GM12878 (cell line): Measurements from ENCODE around the gene PDXP. TPM values are rescaled to one million over a fixed set of nuclear protein-coding genes. Genes with fewer than 3 reads are reported as not detected.

ENCODE experiments used
- ATAC-seq: fragments of 200-7000 bp; cut with Tn5 transposase; 3 replicates; pipeline ENCODE4 v1.9.1; 2020; ENCODE audit warnings: mild to moderate bottlenecking, moderate library complexity
- BruUV-seq: library from RNA; stranded (reverse); fragments of 400-500 nt; replicated peaks from 2 replicates; lab custom pipeline; 2021; lab: Mats Ljungman, UMichigan
- CTCF ChIA-PET: fragments of 300-600 bp; sonication (Branson Sonifier 250); formaldehyde crosslinking; extraction: SDS; loops from one replicate; lab custom pipeline; 2021; ENCODE audit warnings: inconsistent platforms; lab: Yijun Ruan, JAX
- POLR2A ChIA-PET: fragments of 350-600 bp; formaldehyde crosslinking; extraction: SDS; loops from one replicate; lab custom pipeline; 2021; ENCODE audit warnings: inconsistent platforms; lab: Charles Lee
- RAD21 ChIA-PET: fragments of 300-600 bp; sonication (Branson Sonifier 250); formaldehyde crosslinking; loops from one replicate; lab custom pipeline; 2023; ENCODE audit warnings: antibody characterized with exemption; ENCODE audit not compliant: unreplicated experiment; lab: Charles Lee
- SMC1A ChIA-PET: fragments of 300-600 bp; sonication (Branson Sonifier 250); formaldehyde crosslinking; loops from one replicate; lab custom pipeline; 2023; ENCODE audit not compliant: unreplicated experiment, uncharacterized antibody; lab: Charles Lee
- DNase-seq: peaks from one replicate; pipeline ENCODE4 v3.0.0-alpha.2; 2011; ENCODE audit warnings: low read depth, low spot score
- FAIRE-seq: peaks from 3 replicates; lab custom pipeline; 2011; peaks lifted over from hg19 to GRCh38; lab: Jason Lieb, UNC
- H2AFZ ChIP-seq: 2 replicates; pipeline ENCODE4 v1.6.0; 2011; ENCODE audit warnings: low read depth, low read length, control low read depth; ENCODE audit not compliant: control insufficient read depth
- H3K27ac ChIP-seq: 2 replicates; pipeline ENCODE4 v1.5.1; 2011; ENCODE audit warnings: control low read depth; ENCODE audit not compliant: control insufficient read depth, insufficient read depth
- H3K27me3 ChIP-seq, 2 experiments: replicated peaks in 1 of 2; 2 replicates each; pipeline versions ENCODE4 v1.6.0 to v1.6.1; 2011; ENCODE audit warnings: low read length in 1 of 2; ENCODE audit not compliant: control insufficient read depth in 2 of 2, insufficient read depth in 2 of 2
- H3K36me3 ChIP-seq, 2 experiments: 2 replicates each; pipeline ENCODE4 v1.5.1; 2011; ENCODE audit warnings: low read length in 1 of 2; ENCODE audit not compliant: control insufficient read depth in 2 of 2, insufficient read depth in 2 of 2
- H3K4me1 ChIP-seq: 2 replicates; pipeline ENCODE4 v1.6.1; 2011; ENCODE audit warnings: mild to moderate bottlenecking, low read length, moderate library complexity, mixed read lengths; ENCODE audit not compliant: control insufficient read depth, insufficient read depth
- H3K4me2 ChIP-seq: 2 replicates; pipeline ENCODE4 v1.6.0; 2011; ENCODE audit warnings: control low read depth; ENCODE audit not compliant: control insufficient read depth, insufficient read depth
- H3K4me3 ChIP-seq: fragments of 200-600 bp; sonication (generic); 2 replicates; pipeline ENCODE4 v1.5.1; 2016
- H3K79me2 ChIP-seq: 2 replicates; pipeline ENCODE4 v1.6.0; 2011; ENCODE audit warnings: low read length; ENCODE audit not compliant: control insufficient read depth, insufficient read depth
- H3K9ac ChIP-seq: 2 replicates; pipeline ENCODE4 v1.8.0; 2011; ENCODE audit warnings: low read length, control low read depth, mixed read lengths; ENCODE audit not compliant: control insufficient read depth, insufficient read depth
- H3K9me3 ChIP-seq: replicated peaks from 3 replicates; pipeline ENCODE4 v1.5.1; 2011; ENCODE audit warnings: mild to moderate bottlenecking, low read length; ENCODE audit not compliant: control insufficient read depth, insufficient read depth
- H4K20me1 ChIP-seq: 2 replicates; pipeline ENCODE4 v1.6.0; 2011; ENCODE audit not compliant: control insufficient read depth, insufficient read depth
- BACH1 ChIP-seq: fragments of 450-650 bp; IDR thresholded peaks from 2 replicates; pipeline ENCODE4 v1.6.1; 2017; ENCODE audit warnings: mild to moderate bottlenecking, borderline replicate concordance
- BCL11A ChIP-seq: IDR thresholded peaks from 2 replicates; pipeline ENCODE4 v1.6.1; 2011; ENCODE audit warnings: low read depth, low read length
- BRCA1 ChIP-seq: IDR thresholded peaks from 2 replicates; pipeline ENCODE4 v1.6.1; 2011; ENCODE audit warnings: low read depth, low read length, improper control_type of control experiment
- CREM ChIP-seq: IDR thresholded peaks from 2 replicates; pipeline ENCODE4 v1.6.1; 2014; ENCODE audit warnings: antibody characterized with exemption, low read depth
- HCFC1 ChIP-seq: fragments of 150-350 bp; IDR thresholded peaks from 2 replicates; pipeline ENCODE4 v1.6.1; 2014; ENCODE audit warnings: low read length
- KLF5 ChIP-seq: fragments of 450-650 bp; IDR thresholded peaks from 2 replicates; pipeline ENCODE4 v1.6.1; 2014; ENCODE audit warnings: mild to moderate bottlenecking; ENCODE audit not compliant: partially characterized antibody
- NFYA ChIP-seq: IDR thresholded peaks from 2 replicates; pipeline ENCODE4 v1.6.1; 2011; ENCODE audit warnings: low read depth, mild to moderate bottlenecking, low read length, improper control_type of control experiment, borderline replicate concordance
- RAD51 ChIP-seq: fragments of 450-650 bp; IDR thresholded peaks from 2 replicates; pipeline ENCODE4 v1.6.1; 2016; ENCODE audit warnings: moderate library complexity, mild to moderate bottlenecking, inconsistent platforms
- RB1 ChIP-seq: fragments of 450-650 bp; formaldehyde crosslinking; IDR thresholded peaks from 2 replicates; pipeline ENCODE4 v1.6.1; 2017; ENCODE audit warnings: mild to moderate bottlenecking, borderline replicate concordance
- RCOR1 ChIP-seq: conservative IDR thresholded peaks from 2 replicates; pipeline ENCODE4 v1.6.1; 2012; ENCODE audit warnings: low read depth, low read length, improper control_type of control experiment
- RELA ChIP-seq: fragments of 450-650 bp; IDR thresholded peaks from 2 replicates; pipeline ENCODE4 v1.8.0; 2014; ENCODE audit warnings: borderline replicate concordance; ENCODE audit not compliant: partially characterized antibody
- SMAD5 ChIP-seq: IDR thresholded peaks from 2 replicates; pipeline ENCODE4 v1.6.1; 2016; ENCODE audit warnings: antibody characterized with exemption, low read depth
- SMARCA5 ChIP-seq: fragments of 450-650 bp; IDR thresholded peaks from 2 replicates; pipeline ENCODE4 v1.6.1; 2017; ENCODE audit warnings: mild to moderate bottlenecking
- SREBF2 ChIP-seq: IDR thresholded peaks from 2 replicates; pipeline ENCODE4 v1.6.1; 2012; ENCODE audit warnings: mild to moderate bottlenecking, low read length
- STAT3 ChIP-seq: IDR thresholded peaks from 2 replicates; pipeline ENCODE4 v1.6.1; 2011; ENCODE audit warnings: low read depth, low read length, improper control_type of control experiment
- TBL1XR1 ChIP-seq: IDR thresholded peaks from 2 replicates; pipeline ENCODE4 v1.6.1; 2012; ENCODE audit warnings: low read depth, low read length, improper control_type of control experiment
- ZBED1 ChIP-seq: IDR thresholded peaks from 2 replicates; pipeline ENCODE4 v1.6.1; 2016; ENCODE audit warnings: borderline replicate concordance
- WGBS: methylation state at CpG from one replicate; pipeline ENCODE4 v1.1.6; 2016; ENCODE audit warnings: low lambda C conversion rate; ENCODE audit not compliant: insufficient replicate concordance, insufficient coverage; ENCODE audit errors: missing lambda C conversion rate; 5-methylcytosine and 5-hydroxymethylcytosine counted together
- in situ Hi-C: fragments of 300-500 bp; cut with MboI; formaldehyde crosslinking; loops from 9 replicates; pipeline ENCODE4 v1.14.3; 2018; ENCODE audit warnings: mixed read lengths
- intact Hi-C: fragments of 100-400 bp; cut with micrococcal nuclease; formaldehyde crosslinking; loops from one replicate; pipeline ENCODE4 v1.14.2; 2022; ENCODE audit not compliant: unreplicated experiment
- polyA plus RNA-seq, 11 experiments: library from polyadenylated mRNA; depleted of rRNA in 4 of 11; unstranded in 6 of 11; stranded (reverse) in 5 of 11; fragments of >200 nt; fragmentation: Nextera tagmentation in 4 of 11; fragmentation: Illumina TruSeq in 1 of 11; extraction: Ambion mirVana in 4 of 11; extraction: Trizol in 1 of 11; gene quantifications; 1 replicate in 1 of 11; 2 replicates in 10 of 11; pipeline versions ENCODE4 v1.2.1 to v1.2.3, GENCODE V29; 2011 to 2016; ENCODE audit warnings: inconsistent platforms in 2 of 11, missing spikeins in 2 of 11, low read depth in 1 of 11
- total RNA-seq, 4 experiments: library from RNA; depleted of rRNA in 3 of 4; stranded (reverse); fragments of >200 nt in 3 of 4; fragmentation: Illumina TruSeq in 1 of 4; extraction: Trizol in 1 of 4; gene quantifications; 2 replicates each; pipeline versions ENCODE4 v1.2.1 to v1.2.3, GENCODE V29; 2013 to 2021
- TF ChIP-seq, protein P1 (sequence below): IDR thresholded peaks from 2 replicates; pipeline ENCODE4 v1.6.1; 2012; ENCODE audit warnings: low read depth, low read length, improper control_type of control experiment
- TF ChIP-seq, protein P2 (sequence below): fragments of 450-650 bp; IDR thresholded peaks from 2 replicates; pipeline ENCODE4 v1.6.1; 2016; ENCODE audit warnings: mild to moderate bottlenecking
- TF ChIP-seq, protein P3 (sequence below): fragments of 450-650 bp; IDR thresholded peaks from 2 replicates; pipeline ENCODE4 v1.6.1; 2014; ENCODE audit warnings: mild to moderate bottlenecking

PDXP gene
- total and polyA plus RNA-seq, 10 of the 15 experiments (the other 5 are each of a cell fraction or from before 2014, with no cell fraction given) = 4.4 to 56.7 (median 34.6) TPM

DNA sequence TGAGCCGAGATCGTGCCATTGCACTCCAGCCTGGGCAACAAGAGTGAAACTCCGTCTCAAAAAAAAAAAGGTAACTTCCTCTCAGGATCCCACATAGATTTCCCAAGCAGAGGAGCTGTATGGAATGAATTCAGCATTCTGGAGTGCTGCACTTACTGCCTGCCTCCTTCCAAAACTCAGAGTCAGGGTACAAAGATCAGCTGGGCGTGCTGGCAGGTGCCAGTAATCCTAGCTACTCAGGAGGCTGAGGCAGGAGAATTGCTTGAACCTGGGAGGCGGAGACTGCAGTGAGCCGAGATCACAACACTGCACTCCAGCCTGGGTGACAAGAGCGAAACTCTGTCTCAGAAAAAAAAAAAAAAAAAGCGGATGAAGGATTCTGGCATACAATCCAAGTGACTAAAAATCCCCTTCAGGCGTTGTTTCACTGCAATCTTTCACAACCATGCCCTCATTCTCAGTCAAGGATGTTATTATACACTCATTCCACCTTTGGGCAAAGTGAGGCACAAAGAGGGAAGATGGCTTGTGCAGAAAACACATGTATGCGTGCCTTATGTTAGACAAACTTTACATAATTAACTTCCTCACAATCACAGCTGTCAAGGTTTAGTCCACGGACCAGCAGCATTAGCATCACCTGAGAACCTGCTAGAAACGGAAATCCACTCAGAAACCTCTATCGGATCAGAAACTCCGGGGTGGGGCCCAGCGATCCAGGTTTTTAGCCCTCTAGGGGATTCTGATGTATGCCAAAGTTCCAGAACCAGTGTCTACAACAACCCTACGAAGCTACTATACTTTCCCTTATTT is 26.5 kb downstream of the PDXP start (continued):
- TF ChIP-seq, protein P1, sequence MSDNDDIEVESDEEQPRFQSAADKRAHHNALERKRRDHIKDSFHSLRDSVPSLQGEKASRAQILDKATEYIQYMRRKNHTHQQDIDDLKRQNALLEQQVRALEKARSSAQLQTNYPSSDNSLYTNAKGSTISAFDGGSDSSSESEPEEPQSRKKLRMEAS = no peak
- TF ChIP-seq HCFC1 (no peak), NFYA (no peak), ZBED1 (no peak), RELA (no peak), STAT3 (no peak), RCOR1 (no peak), BACH1 (no peak)
- TF ChIP-seq, all 136 proteins: peak for 0

DNA sequence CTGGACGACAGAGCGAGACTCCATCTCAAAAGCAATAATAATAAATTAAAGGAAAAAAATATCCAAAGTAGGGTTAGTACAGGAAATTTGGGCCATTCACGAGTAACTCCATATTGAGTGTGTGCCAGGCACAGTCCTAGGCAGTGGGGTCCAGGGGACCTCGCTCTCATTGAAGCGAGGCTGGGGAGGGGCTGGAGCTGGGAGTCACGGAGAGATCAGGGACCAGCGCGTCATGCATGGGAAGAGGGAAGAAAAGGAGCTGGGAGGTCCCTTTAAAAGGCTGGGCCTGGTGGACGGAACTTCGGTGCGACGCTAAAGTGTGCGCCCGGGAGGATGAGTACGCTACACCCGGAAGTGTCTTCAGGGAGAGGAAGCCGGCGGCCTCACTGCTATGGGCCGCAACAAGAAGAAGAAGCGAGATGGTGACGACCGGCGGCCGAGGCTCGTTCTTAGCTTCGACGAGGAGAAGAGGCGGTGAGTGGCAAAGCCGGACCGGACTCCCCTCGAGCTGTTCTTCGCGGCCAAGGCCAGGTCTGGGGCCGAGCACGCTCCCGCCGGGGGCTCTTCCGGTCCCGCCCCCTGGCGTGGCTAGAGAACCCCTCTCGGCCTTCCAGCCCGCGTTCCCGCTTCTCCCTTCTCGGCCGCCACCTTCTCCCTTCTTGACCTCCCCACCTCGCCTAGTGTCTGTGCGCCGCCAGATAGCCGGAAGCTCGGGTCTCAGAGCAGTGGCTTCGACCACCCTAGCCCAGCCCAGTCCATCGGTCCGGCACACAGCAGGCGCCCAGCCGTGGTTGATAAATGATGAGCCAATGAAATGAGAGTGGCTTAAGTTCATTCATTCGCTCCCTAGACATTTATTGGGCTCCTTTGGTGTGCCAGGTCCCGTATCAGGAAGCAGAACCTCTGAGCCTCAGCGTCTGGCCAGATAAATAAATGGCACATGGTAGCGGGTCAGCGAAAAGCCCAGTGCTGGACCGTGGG is 27.8 kb downstream of the PDXP start, which contains the start of gene NOL12:
Gene NOL12, plus strand, starts transcription at position 342 of the 981 bp plus-strand sequence. Its CDS starts 50 bp downstream, at position 392.
- CTCF ChIA-PET = interaction anchor here (0.5 to 19.9 kb wide), 7 partner anchors 11 to 200 kb away, joined by 3 to 414 read pairs (median 167); partner anchors contain the start of genes GGA1, LGALS1, PDXP and SH3BP1
- POLR2A ChIA-PET = interaction anchor here (0.6 to 14.0 kb wide), 10 partner anchors 10 to 969 kb away, joined by 3 to 209 read pairs (median 4); partner anchors contain the start of genes GCAT, GGA1, LGALS1 and PDXP
- RAD21 ChIA-PET = interaction anchor here (0.8 to 7.6 kb wide), 11 partner anchors 9 to 121 kb away, joined by 3 to 164 read pairs (median 4); partner anchors contain the start of genes GCAT, GGA1 and PDXP
- FAIRE-seq (peak; percentile 90), DNase-seq (peak; percentile 72), ATAC-seq (peak; percentile 90)
- 3% methylated on average over 61 of the region's 62 CpGs for WGBS
- Histone ChIP-seq H3K4me2 (peak within 1 kb of the TSS; percentile 84), H4K20me1 (no peaks in the 10 kb centered on the region), H3K4me3 (peak within 1 kb of the TSS; percentile 100), H3K27ac (peak within 1 kb of the TSS; percentile 89), H3K36me3 (peaks cover 5 to 13% of the 10 kb centered on the region in 2 experiments; a peak in 3 of 4 replicates), H3K27me3 (no peaks in the 10 kb centered on the region), H3K79me2 (peaks cover 18% of the 10 kb centered on the region), H3K9me3 (no peaks in the 10 kb centered on the region), H3K4me1 (peaks cover 17% of the 10 kb centered on the region), H3K9ac (peak within 1 kb of the TSS; percentile 89), H2AFZ (peak within 1 kb of the TSS; percentile 99)
- intact Hi-C loops = no loop called here
- no TSS peak for BruUV-seq
- SMC1A ChIA-PET = interaction anchor here (0.8 to 8.9 kb wide), 6 partner anchors 9 to 158 kb away, joined by 3 to 157 read pairs (median 4); partner anchors contain the start of genes ANKRD54, GGA1 and PDXP
- in situ Hi-C loops = no loop called here
- TF ChIP-seq BCL11A = no peak
- TF ChIP-seq CREM = peak; percentile 74; the same call in 1 of the 2 replicates
- TF ChIP-seq, protein P2, sequence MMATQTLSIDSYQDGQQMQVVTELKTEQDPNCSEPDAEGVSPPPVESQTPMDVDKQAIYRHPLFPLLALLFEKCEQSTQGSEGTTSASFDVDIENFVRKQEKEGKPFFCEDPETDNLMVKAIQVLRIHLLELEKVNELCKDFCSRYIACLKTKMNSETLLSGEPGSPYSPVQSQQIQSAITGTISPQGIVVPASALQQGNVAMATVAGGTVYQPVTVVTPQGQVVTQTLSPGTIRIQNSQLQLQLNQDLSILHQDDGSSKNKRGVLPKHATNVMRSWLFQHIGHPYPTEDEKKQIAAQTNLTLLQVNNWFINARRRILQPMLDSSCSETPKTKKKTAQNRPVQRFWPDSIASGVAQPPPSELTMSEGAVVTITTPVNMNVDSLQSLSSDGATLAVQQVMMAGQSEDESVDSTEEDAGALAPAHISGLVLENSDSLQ = peak; percentile 61; the same call in 1 of the 2 replicates
- TF ChIP-seq RB1 = peak; percentile 94; the same call in 1 of the 2 replicates
- peak; percentile 90 for TF ChIP-seq KLF5
- TF ChIP-seq, protein P3, sequence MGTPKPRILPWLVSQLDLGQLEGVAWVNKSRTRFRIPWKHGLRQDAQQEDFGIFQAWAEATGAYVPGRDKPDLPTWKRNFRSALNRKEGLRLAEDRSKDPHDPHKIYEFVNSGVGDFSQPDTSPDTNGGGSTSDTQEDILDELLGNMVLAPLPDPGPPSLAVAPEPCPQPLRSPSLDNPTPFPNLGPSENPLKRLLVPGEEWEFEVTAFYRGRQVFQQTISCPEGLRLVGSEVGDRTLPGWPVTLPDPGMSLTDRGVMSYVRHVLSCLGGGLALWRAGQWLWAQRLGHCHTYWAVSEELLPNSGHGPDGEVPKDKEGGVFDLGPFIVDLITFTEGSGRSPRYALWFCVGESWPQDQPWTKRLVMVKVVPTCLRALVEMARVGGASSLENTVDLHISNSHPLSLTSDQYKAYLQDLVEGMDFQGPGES = no peak
- TF ChIP-seq BRCA1 = no peak
- TF ChIP-seq SMARCA5 = peak; percentile 29; the same call in 1 of the 2 replicates
- peak; percentile 74; the same call in 1 of the 2 replicates for TF ChIP-seq TBL1XR1
- no peak for TF ChIP-seq RAD51
- TF ChIP-seq SREBF2 = no peak
- no peak for TF ChIP-seq SMAD5
